Ovary (tissue), 9 donors: ENCODE data around the gene ADGRL4. TPM values are rescaled to one million over a fixed set of nuclear protein-coding genes. Genes with fewer than 3 reads are reported as not detected.

Experiments
- DNase-seq, 5 donors: peaks; one replicate each; pipeline ENCODE4 v3.0.0-alpha.2; 2019 to 2020
- H3K27ac ChIP-seq, 2 donors: fragments of 200-600 bp; one replicate each; pipeline versions ENCODE4 v1.5.1 to v1.8.0; 2019 to 2022
- H3K27me3 ChIP-seq: fragments of 200-600 bp; one replicate; pipeline ENCODE4 v1.8.0; 2022
- H3K36me3 ChIP-seq: fragments of 200-600 bp; sonication (generic); one replicate; pipeline ENCODE4 v1.5.1; 2019
- H3K4me1 ChIP-seq: one replicate; pipeline ENCODE4 v1.8.1; 2013; ENCODE audit warnings: mild to moderate bottlenecking, moderate library complexity; ENCODE audit not compliant: insufficient read depth
- H3K4me3 ChIP-seq: fragments of 200-600 bp; sonication (generic); one replicate; pipeline ENCODE4 v1.5.1; 2017
- H3K9me3 ChIP-seq, 2 donors: fragments of 200-600 bp in 1 of 2; sonication (generic) in 1 of 2; one replicate each; pipeline versions ENCODE4 v1.5.1 to v1.8.1; 2013 to 2019; ENCODE audit warnings: mild to moderate bottlenecking in 1 of 2, moderate library complexity in 1 of 2
- EP300 ChIP-seq: sonication (generic); formaldehyde crosslinking; IDR thresholded peaks from one replicate; pipeline ENCODE4 v1.6.1; 2017; ENCODE audit warnings: antibody characterized with exemption
- POLR2A ChIP-seq: fragments of 450-650 bp; IDR thresholded peaks from one replicate; pipeline ENCODE4 v1.6.1; 2017; ENCODE audit warnings: antibody characterized with exemption, mild to moderate bottlenecking, moderate library complexity
- WGBS, 3 donors: extraction: QIAGEN DNeasy Blood & Tissue Kit in 1 of 3; methylation state at CpG; one replicate each; pipeline versions ENCODE4 v1.1.5 to v1.1.7; 2013 to 2017; 5-methylcytosine and 5-hydroxymethylcytosine counted together
- intact Hi-C, 4 donors: fragments of 100-400 bp; cut with DNase I; formaldehyde crosslinking; loops; one replicate each; pipeline versions ENCODE4 v1.11.0 to v1.15.1; 2022 to 2023
- polyA plus RNA-seq, 2 donors: library from polyadenylated mRNA; stranded (reverse); fragments of 200-250 nt in 1 of 2; fragments of 350-450 nt in 1 of 2; fragmentation: Illumina TruSeq in 1 of 2; extraction: RNeasy Lipid Tissue Mini Kit (QIAGEN cat#74804) in 1 of 2; gene quantifications; one replicate each; pipeline ENCODE4 v1.2.3, GENCODE V29; 2013 to 2014
- total RNA-seq, 7 donors: library from RNA; depleted of rRNA in 2 of 7; stranded (reverse); fragments of >200 nt in 2 of 7; fragmentation: NEBNext Ultra II Directional in 3 of 7; extraction: Animal tissue kit (Norgen Biotek cat#: 25700) in 3 of 7; gene quantifications; one replicate each; pipeline versions ENCODE4 v1.1.0 to v1.2.4, GENCODE V29; 2016 to 2023
- TF ChIP-seq, protein P1 (sequence below), 3 donors: fragments of 450-650 bp in 2 of 3; fragments of 200-600 bp in 1 of 3; IDR thresholded peaks; one replicate each; pipeline versions ENCODE4 v1.5.1 to v1.8.0; 2016 to 2022; ENCODE audit warnings: antibody characterized with exemption in 3 of 3, mild to moderate bottlenecking in 1 of 3
- donor health status: DM: no; HTN: no; CAD: no; lungs with moderate emphysema.
- donor health status: DM: no; HTN: no; CAD: no.
- donor health status: Bipolar disorder and iron deficiency.
- donor health status: DM: yes; HTN: yes; CAD: no.
- donor health status: DM: no; HTN: no; CAD: no.
- donor health status: DM: yes; HTN: yes; CAD: no.

ADGRL4 gene
- total and polyA plus RNA-seq, 9 donors = 3.0 to 22.7 (median 9.2) TPM

DNA sequence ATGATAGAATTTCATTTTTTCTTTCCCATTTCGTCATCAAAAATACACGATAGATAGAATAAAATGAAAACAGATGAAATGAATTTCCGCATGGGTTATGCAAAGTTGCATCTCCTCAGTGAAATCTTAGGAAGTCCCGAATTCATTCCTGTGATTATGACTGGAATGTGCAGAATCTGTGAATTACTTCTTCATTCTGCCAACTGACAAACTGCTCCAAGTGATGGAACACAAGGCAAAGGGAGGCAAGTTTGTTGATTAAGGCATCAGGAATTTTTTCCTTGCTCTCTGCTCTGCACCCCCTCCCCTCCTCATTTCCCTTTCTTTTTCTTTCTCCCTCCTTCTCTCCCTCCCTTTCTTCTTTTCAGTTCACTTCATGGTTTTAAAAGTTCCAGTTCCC is 37.0 kb upstream of the ADGRL4 start:
- Histone ChIP-seq H3K4me3 (no peak overlapping the region), H3K27me3 (no peaks in the 10 kb centered on the region), H3K4me1 (no peaks in the 10 kb centered on the region), H3K27ac (no peak overlapping the region), H3K9me3 (no peaks in the 10 kb centered on the region), H3K36me3 (no peaks in the 10 kb centered on the region)
- 32 to 36% (median 32%) methylated on average over 4 of the region's 4 CpGs for WGBS, 3 donors
- intact Hi-C loops = no loop called here
- no peak for TF ChIP-seq EP300
- TF ChIP-seq POLR2A = no peak
- TF ChIP-seq, protein P1, sequence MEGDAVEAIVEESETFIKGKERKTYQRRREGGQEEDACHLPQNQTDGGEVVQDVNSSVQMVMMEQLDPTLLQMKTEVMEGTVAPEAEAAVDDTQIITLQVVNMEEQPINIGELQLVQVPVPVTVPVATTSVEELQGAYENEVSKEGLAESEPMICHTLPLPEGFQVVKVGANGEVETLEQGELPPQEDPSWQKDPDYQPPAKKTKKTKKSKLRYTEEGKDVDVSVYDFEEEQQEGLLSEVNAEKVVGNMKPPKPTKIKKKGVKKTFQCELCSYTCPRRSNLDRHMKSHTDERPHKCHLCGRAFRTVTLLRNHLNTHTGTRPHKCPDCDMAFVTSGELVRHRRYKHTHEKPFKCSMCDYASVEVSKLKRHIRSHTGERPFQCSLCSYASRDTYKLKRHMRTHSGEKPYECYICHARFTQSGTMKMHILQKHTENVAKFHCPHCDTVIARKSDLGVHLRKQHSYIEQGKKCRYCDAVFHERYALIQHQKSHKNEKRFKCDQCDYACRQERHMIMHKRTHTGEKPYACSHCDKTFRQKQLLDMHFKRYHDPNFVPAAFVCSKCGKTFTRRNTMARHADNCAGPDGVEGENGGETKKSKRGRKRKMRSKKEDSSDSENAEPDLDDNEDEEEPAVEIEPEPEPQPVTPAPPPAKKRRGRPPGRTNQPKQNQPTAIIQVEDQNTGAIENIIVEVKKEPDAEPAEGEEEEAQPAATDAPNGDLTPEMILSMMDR (IDR thresholded peaks at IDR 0.05) = no peak
- no peak for DNase-seq

DNA sequence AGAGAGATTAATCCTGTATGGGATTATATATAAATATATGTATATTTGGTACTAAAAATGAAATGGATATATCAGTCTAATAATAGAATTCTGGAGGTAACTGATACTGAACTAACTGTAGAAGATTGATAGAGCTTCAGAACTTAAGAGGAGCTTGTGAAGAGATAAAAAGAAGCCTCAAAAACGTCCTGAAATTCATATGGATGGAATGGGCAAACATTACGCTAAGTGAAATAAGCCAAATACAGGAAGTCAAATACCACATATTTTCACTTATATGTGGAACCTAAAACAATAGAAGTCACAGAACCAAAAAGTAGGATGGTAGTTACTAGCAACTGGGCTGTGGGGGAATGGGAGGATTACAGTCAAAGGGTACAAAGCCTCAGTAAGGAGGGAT is 36.0 kb upstream of the ADGRL4 start:
- 10 to 60% (median 38%) methylated on average over 2 of the region's 2 CpGs for WGBS, 3 donors
- TF ChIP-seq EP300 = no peak
- TF ChIP-seq, protein P1 (IDR thresholded peaks at IDR 0.05) = no peak
- TF ChIP-seq POLR2A = no peak
- intact Hi-C loops = no loop called here

DNA sequence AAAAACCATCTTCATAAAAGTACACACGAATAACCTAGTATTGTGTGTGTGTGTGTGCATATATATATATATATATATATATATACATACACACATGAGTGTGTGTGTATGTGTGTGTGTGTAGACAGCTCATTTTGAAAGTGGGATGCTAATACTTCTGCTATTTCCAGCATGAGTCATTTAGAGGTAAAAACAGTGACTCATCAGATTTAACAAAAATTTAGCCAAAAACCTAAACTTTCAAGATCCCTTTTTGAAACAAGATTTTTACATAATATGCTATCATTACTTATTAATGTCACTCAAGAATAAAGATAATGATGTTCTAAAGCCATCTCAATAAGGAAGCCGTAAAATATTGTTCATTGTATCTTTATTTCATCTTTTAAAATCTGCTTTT is 35.6 kb upstream of the ADGRL4 start:
- 44 to 71% (median 69%) methylated on average over 2 of the region's 2 CpGs for WGBS, 3 donors
- H3K27ac ChIP-seq = no peak overlapping the region
- H3K4me3 ChIP-seq = no peak overlapping the region
- no peak for DNase-seq
- TF ChIP-seq, protein P1 (IDR thresholded peaks at IDR 0.05) = no peak
- no peak for TF ChIP-seq POLR2A
- no peaks in the 10 kb centered on the region for H3K27me3 ChIP-seq
- intact Hi-C loops = no loop called here
- no peaks in the 10 kb centered on the region for H3K9me3 ChIP-seq
- no peaks in the 10 kb centered on the region for H3K36me3 ChIP-seq
- no peaks in the 10 kb centered on the region for H3K4me1 ChIP-seq

More for the DNA sequence above, 36.0 kb upstream of the ADGRL4 start:
- Histone ChIP-seq H3K9me3 (no peaks in the 10 kb centered on the region), H3K36me3 (no peaks in the 10 kb centered on the region), H3K4me1 (no peaks in the 10 kb centered on the region), H3K27me3 (no peaks in the 10 kb centered on the region), H3K27ac (no peak overlapping the region), H3K4me3 (no peak overlapping the region)
- no peak for DNase-seq

DNA sequence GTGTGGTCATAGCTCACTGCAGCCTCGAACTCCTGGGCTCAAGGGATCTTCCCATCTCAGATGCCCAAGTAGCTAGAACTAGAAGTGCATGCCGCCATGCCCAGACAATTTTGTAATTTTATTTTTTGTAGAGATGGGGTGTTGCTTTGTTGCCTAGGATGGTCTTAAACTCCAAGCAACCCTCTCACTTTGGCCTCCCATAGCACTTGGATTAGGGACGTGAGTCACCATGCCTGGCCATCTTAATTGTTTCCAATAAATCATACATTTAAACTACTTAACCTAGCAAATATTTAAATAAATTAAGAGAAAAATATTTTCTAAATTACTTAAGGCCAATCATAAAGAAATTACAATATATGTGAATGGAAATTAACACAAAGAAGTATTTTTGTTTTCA is 35.1 kb upstream of the ADGRL4 start:
- TF ChIP-seq POLR2A = no peak
- no peak for TF ChIP-seq EP300
- TF ChIP-seq, protein P1 (IDR thresholded peaks at IDR 0.05) = no peak
- WGBS, 3 donors = 89 to 91% (median 89%) methylated on average over 3 of the region's 3 CpGs
- Histone ChIP-seq H3K9me3 (no peaks in the 10 kb centered on the region), H3K27ac (no peak overlapping the region), H3K4me1 (no peaks in the 10 kb centered on the region), H3K4me3 (no peak overlapping the region), H3K27me3 (no peaks in the 10 kb centered on the region), H3K36me3 (no peaks in the 10 kb centered on the region)
- DNase-seq = no peak
- intact Hi-C loops = no loop called here
